ENCODE results near the gene TEAD4.

The TEAD4 gene

DNA sequence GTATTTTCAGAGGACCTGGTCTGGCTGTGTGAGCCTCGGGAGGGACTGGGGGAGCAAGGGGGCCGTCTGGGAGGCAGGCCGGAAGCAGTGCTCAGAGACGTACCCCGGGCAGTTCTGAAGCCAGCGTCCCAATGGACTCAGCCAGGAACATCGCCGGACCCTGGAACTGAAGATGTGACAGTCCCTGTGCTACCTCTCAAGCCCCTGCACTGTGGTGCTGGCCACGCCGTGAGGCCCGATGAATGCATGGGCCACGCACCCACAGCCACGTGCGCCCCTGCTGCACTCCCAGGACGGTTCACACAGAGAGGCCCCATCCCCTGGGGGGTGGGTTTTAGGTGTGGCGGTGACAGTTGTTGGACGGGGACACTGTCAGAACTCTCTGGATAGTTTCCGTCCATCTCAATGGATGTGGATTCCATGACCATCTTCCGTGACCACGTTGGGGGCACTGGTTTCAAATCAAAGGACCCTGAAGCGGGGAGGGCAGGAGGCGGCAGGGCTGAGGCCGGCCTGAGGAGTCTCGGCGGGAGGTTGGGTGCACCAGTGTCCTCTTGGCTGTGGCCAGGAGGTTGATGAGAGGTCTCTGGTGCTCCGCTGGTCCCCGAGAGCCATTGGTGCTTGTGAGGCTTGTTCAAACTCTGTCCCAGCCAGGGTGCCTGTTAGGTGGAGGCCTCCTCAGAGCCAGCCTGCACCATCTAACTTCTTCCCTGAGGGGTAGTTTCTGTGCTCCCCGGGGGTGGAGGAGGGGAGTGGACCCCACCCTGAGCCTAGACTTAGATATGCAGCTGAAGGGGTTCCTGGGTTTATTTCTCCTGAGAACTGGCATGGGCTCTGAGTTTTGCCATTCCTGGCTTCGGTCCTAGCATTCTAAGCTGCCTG is 81.7 kb downstream of the TEAD4 start:
- no peak overlapping the region for H3K9ac ChIP-seq (ENCODE audit: low read depth, low read length)
- no peaks in the 10 kb centered on the region for H3K9me3 ChIP-seq (ENCODE audit: insufficient read depth, low read depth, low read length)
- H3K4me1 ChIP-seq (ENCODE audit: insufficient read depth, low read length): no peaks in the 10 kb centered on the region
- WGBS: 92% methylated on average over 29 of the region's 29 CpGs
- no peaks in the 10 kb centered on the region for H3K27me3 ChIP-seq (ENCODE audit: insufficient read depth, low read length)
- peaks cover 67% of the 10 kb centered on the region for H3K36me3 ChIP-seq (ENCODE audit: insufficient read depth, low read length)
- no peak overlapping the region for H3K4me3 ChIP-seq (ENCODE audit: low read length)
- no peak overlapping the region for H3K27ac ChIP-seq (ENCODE audit: low read depth, low read length)

DNA sequence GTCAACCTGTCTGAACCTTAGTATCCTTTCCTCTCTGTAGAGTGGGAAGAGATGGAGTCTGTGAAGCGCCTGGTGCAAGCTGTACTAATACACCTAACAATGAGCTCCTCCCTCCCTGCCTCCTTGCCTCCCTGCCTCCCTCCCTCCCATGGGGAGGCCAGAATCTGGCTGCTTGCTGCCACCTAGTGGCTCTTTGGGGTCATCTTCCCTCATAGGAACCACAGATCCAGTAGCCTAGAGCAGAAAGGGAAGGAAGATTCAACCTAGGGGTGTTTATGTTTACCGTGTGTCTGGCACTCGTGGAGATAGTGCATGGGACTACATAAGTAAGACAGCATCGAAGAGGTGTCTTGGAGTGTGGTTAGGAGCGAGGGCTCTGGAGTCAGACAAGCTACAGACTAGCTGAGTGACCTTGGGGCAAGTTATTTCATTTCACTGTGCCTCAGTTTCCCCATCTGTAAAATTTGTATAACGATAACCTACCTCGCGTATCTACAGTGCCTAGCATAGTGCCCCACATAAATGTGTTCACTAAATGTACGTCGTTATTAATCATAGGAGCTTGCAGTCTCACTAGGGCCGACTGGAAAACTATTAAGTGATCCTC is 82.5 kb downstream of the TEAD4 start:
- no peak overlapping the region for H3K27ac ChIP-seq (ENCODE audit: low read depth, low read length)
- H3K36me3 ChIP-seq (ENCODE audit: insufficient read depth, low read length): peaks cover 60% of the 10 kb centered on the region
- H3K27me3 ChIP-seq (ENCODE audit: insufficient read depth, low read length): no peaks in the 10 kb centered on the region
- no peak overlapping the region for H3K4me3 ChIP-seq (ENCODE audit: low read length)
- 90% methylated on average over 11 of the region's 11 CpGs for WGBS
- no peaks in the 10 kb centered on the region for H3K4me1 ChIP-seq (ENCODE audit: insufficient read depth, low read length)
- H3K9ac ChIP-seq (ENCODE audit: low read depth, low read length): no peak overlapping the region
- no peaks in the 10 kb centered on the region for H3K9me3 ChIP-seq (ENCODE audit: insufficient read depth, low read depth, low read length)

- H3K9ac ChIP-seq (ENCODE audit: low read depth, low read length): no peak overlapping the region
- no peaks in the 10 kb centered on the region for H3K9me3 ChIP-seq (ENCODE audit: insufficient read depth, low read depth, low read length)
- H3K4me3 ChIP-seq (ENCODE audit: low read length): no peak overlapping the region
- no peaks in the 10 kb centered on the region for H3K4me1 ChIP-seq (ENCODE audit: insufficient read depth, low read length)
- H3K36me3 ChIP-seq (ENCODE audit: insufficient read depth, low read length): peaks cover 56% of the 10 kb centered on the region
- no peak overlapping the region for H3K27ac ChIP-seq (ENCODE audit: low read depth, low read length)
- no peaks in the 10 kb centered on the region for H3K27me3 ChIP-seq (ENCODE audit: insufficient read depth, low read length)
- 95% methylated on average over 8 of the region's 8 CpGs for WGBS
Observed at GRCh38 chr12:3042394-3042793, 83.2 kb downstream of the TEAD4 start.

GRCh38 chr12:3042826-3043225 is 83.6 kb downstream of the TEAD4 start:
- WGBS: 94% methylated on average over 4 of the region's 4 CpGs
- Histone ChIP-seq H3K4me1 (ENCODE audit: insufficient read depth, low read length) (0 out of 2 replicates have a peak, but pooled peaks cover 1% of the 10 kb centered on the region), H3K4me3 (ENCODE audit: low read length) (no peak overlapping the region), H3K36me3 (ENCODE audit: insufficient read depth, low read length) (peaks cover 51% of the 10 kb centered on the region), H3K9ac (ENCODE audit: low read depth, low read length) (no peak overlapping the region), H3K9me3 (ENCODE audit: insufficient read depth, low read depth, low read length) (no peaks in the 10 kb centered on the region), H3K27me3 (ENCODE audit: insufficient read depth, low read length) (no peaks in the 10 kb centered on the region), H3K27ac (ENCODE audit: low read depth, low read length) (no peak overlapping the region)

DNA sequence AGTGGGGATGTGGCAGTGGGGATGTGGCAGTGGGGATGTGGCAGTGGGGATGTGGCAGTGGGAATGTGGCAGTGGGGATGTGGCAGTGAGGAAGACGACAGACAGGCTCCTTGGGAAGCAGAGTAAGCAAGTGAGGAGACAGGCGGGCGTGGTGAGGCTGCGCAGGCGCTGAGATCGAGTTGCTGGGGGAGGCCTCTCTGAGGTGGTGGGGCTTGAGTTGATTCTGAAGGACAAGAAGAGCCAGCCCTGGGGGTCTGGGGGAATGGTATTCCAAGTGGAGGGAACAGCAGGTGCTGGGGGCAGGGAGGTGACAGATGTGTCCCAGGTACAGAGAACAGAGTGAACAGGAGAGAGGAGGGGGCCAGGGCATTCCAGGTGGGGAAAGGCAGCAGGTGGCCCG is 84.2 kb downstream of the TEAD4 start:
- Histone ChIP-seq H3K9ac (ENCODE audit: low read depth, low read length) (no peak overlapping the region), H3K9me3 (ENCODE audit: insufficient read depth, low read depth, low read length) (no peaks in the 10 kb centered on the region), H3K4me3 (ENCODE audit: low read length) (no peak overlapping the region), H3K4me1 (ENCODE audit: insufficient read depth, low read length) (0 out of 2 replicates have a peak, but pooled peaks cover 5% of the 10 kb centered on the region), H3K36me3 (ENCODE audit: insufficient read depth, low read length) (peaks cover 46% of the 10 kb centered on the region), H3K27me3 (ENCODE audit: insufficient read depth, low read length) (no peaks in the 10 kb centered on the region), H3K27ac (ENCODE audit: low read depth, low read length) (no peak overlapping the region)
- whole genome bisulfite sequencing: 88% methylated on average over 7 of the region's 7 CpGs

GRCh38 chr12:3044141-3044630 is 85.0 kb downstream of the TEAD4 start:
- WGBS: 85% methylated on average over 8 of the region's 8 CpGs
- 0 out of 2 replicates have a peak, but pooled peaks cover 5% of the 10 kb centered on the region for H3K4me1 ChIP-seq (ENCODE audit: insufficient read depth, low read length)
- no peaks in the 10 kb centered on the region for H3K27me3 ChIP-seq (ENCODE audit: insufficient read depth, low read length)

GRCh38 chr12:3045494-3045893 is 86.3 kb downstream of the TEAD4 start:
- H3K4me3 ChIP-seq (ENCODE audit: low read length): no peak overlapping the region
- WGBS: 90% methylated on average over 5 of the region's 5 CpGs
- no peaks in the 10 kb centered on the region for H3K27me3 ChIP-seq (ENCODE audit: insufficient read depth, low read length)
- no peaks in the 10 kb centered on the region for H3K9me3 ChIP-seq (ENCODE audit: insufficient read depth, low read depth, low read length)
- no peak overlapping the region for H3K9ac ChIP-seq (ENCODE audit: low read depth, low read length)
- H3K27ac ChIP-seq (ENCODE audit: low read depth, low read length): no peak overlapping the region
- 0 out of 2 replicates have a peak, but pooled peaks cover 5% of the 10 kb centered on the region for H3K4me1 ChIP-seq (ENCODE audit: insufficient read depth, low read length)
- H3K36me3 ChIP-seq (ENCODE audit: insufficient read depth, low read length): peaks cover 27% of the 10 kb centered on the region

More at GRCh38 chr12:3044141-3044630, 85.0 kb downstream of the TEAD4 start:
- H3K4me3 ChIP-seq (ENCODE audit: low read length): no peak overlapping the region
- no peak overlapping the region for H3K27ac ChIP-seq (ENCODE audit: low read depth, low read length)
- no peaks in the 10 kb centered on the region for H3K9me3 ChIP-seq (ENCODE audit: insufficient read depth, low read depth, low read length)
- no peak overlapping the region for H3K9ac ChIP-seq (ENCODE audit: low read depth, low read length)
- peaks cover 38% of the 10 kb centered on the region for H3K36me3 ChIP-seq (ENCODE audit: insufficient read depth, low read length)

- no peaks in the 10 kb centered on the region for H3K9me3 ChIP-seq (ENCODE audit: insufficient read depth, low read depth, low read length)
- peaks cover 22% of the 10 kb centered on the region for H3K36me3 ChIP-seq (ENCODE audit: insufficient read depth, low read length)
- H3K4me1 ChIP-seq (ENCODE audit: insufficient read depth, low read length): 0 out of 2 replicates have a peak, but pooled peaks cover 5% of the 10 kb centered on the region
- no peak overlapping the region for H3K9ac ChIP-seq (ENCODE audit: low read depth, low read length)
- no peak overlapping the region for H3K4me3 ChIP-seq (ENCODE audit: low read length)
- WGBS: 83% methylated on average over 7 of the region's 7 CpGs
- H3K27ac ChIP-seq (ENCODE audit: low read depth, low read length): no peak overlapping the region
- H3K27me3 ChIP-seq (ENCODE audit: insufficient read depth, low read length): no peaks in the 10 kb centered on the region
Observed at GRCh38 chr12:3045989-3046388, 86.8 kb downstream of the TEAD4 start.

DNA sequence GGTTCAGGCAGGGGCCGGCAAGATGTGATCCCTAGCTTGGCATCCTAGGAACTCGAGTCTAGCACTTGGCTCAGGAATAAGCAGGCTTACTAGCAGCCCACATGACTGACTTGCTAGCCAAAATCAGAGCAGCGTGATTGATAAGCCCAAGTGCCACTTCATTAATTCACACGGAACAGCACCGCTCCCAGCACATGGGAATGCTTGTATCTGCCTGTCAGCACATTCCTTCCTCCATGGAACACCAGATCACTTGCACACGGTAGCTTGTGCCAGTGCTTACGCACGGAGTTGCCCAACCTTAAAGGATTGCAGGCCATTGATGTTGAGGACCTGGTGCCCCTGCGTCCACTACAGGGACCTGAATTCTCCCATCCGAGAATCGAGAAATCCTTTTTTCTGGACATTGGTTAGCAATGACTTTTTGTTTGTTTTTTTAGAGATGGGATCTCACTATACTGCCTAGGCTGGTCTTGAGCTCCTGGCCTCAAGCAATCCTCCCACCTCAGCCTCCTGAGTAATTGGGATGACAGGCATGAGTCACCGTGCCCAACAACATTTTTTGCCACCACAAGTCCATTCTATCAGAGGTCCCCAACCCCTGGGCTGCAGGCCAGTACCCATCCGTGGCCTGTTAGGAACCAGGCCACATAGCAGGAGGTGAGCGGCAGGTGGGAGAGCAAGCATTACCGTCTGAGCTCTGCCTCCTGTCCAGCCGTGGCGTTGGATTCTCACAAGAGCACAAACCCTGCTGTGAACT is 87.4 kb downstream of the TEAD4 start:
- H3K36me3 ChIP-seq (ENCODE audit: insufficient read depth, low read length): peaks cover 20% of the 10 kb centered on the region
- H3K9ac ChIP-seq (ENCODE audit: low read depth, low read length): no peak overlapping the region
- no peaks in the 10 kb centered on the region for H3K9me3 ChIP-seq (ENCODE audit: insufficient read depth, low read depth, low read length)
- H3K4me1 ChIP-seq (ENCODE audit: insufficient read depth, low read length): 0 out of 2 replicates have a peak, but pooled peaks cover 5% of the 10 kb centered on the region
- H3K4me3 ChIP-seq (ENCODE audit: low read length): no peak overlapping the region
- H3K27ac ChIP-seq (ENCODE audit: low read depth, low read length): no peak overlapping the region
- 89% methylated on average over 17 of the region's 17 CpGs for WGBS
- H3K27me3 ChIP-seq (ENCODE audit: insufficient read depth, low read length): no peaks in the 10 kb centered on the region

DNA sequence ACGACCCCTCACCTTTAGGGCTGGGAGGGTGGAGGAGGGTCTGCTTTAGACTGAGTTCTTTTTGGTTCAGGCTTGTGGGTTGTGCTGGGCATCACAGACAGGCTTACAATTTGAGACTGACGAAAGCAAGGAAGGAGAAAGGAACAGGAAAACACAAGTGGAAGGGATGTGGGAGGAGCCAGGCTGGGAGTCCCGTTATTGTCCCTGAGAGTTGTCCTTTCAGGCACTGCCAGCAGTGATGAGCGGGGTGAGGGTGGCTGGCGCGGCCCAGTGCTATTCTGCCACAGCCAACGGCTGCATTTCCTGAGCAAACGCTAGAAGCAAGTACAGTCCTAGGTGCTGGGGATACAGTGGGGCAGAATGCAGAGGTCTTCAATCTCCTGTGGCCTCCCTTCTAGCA is 88.8 kb downstream of the TEAD4 start:
- Histone ChIP-seq H3K4me3 (ENCODE audit: low read length) (no peak overlapping the region), H3K27me3 (ENCODE audit: insufficient read depth, low read length) (no peaks in the 10 kb centered on the region), H3K36me3 (ENCODE audit: insufficient read depth, low read length) (peaks cover 8% of the 10 kb centered on the region), H3K9me3 (ENCODE audit: insufficient read depth, low read depth, low read length) (no peaks in the 10 kb centered on the region), H3K27ac (ENCODE audit: low read depth, low read length) (no peak overlapping the region), H3K4me1 (ENCODE audit: insufficient read depth, low read length) (0 out of 2 replicates have a peak, but pooled peaks cover 5% of the 10 kb centered on the region), H3K9ac (ENCODE audit: low read depth, low read length) (no peak overlapping the region)
- WGBS: 56% methylated on average over 8 of the region's 8 CpGs
